ENCODE data around the gene FGFBP2. TPM values are rescaled to one million over a fixed set of nuclear protein-coding genes. Genes with fewer than 3 reads are reported as not detected.

Gene FGFBP2
- total and polyA plus RNA-seq, 2 experiments from 2014 or later: 2.2 to 5.2 TPM

GRCh38 chr4:15934259-15934658 lies 28.7 kb downstream of the FGFBP2 start:
- no peaks in the 10 kb centered on the region for H4K20me1 ChIP-seq (ENCODE audit: insufficient read depth, poor library complexity, severe bottlenecking)
- no peaks in the 10 kb centered on the region for H3K79me2 ChIP-seq
- no peak overlapping the region for H2AFZ ChIP-seq
- H3K9me3 ChIP-seq (ENCODE audit: low read depth): no peaks in the 10 kb centered on the region
- no peak overlapping the region for H3K27ac ChIP-seq
- H3K4me2 ChIP-seq: no peak overlapping the region
- 79% methylated on average over 3 of the region's 3 CpGs for WGBS (ENCODE audit: low lambda C conversion rate, missing lambda C conversion rate)
- H3K4me1 ChIP-seq (ENCODE audit: insufficient read depth): no peaks in the 10 kb centered on the region
- no peaks in the 10 kb centered on the region for H3K36me3 ChIP-seq (replicated peaks; ENCODE audit: insufficient read depth, low read depth)
- peaks cover 5% of the 10 kb centered on the region for H3K27me3 ChIP-seq
- DNase-seq (ENCODE audit: low spot score): no peak
- no peak overlapping the region for H3K4me3 ChIP-seq
- TF ChIP-seq EZH2 (IDR thresholded peaks at IDR 0.05; ENCODE audit: borderline replicate concordance) (no peak), EZH2phosphoT487 (IDR thresholded peaks at IDR 0.05; ENCODE audit: low read depth, severe bottlenecking, unreplicated experiment) (no peak)
- H3K9me2 ChIP-seq (replicated peaks; ENCODE audit: insufficient read depth): no peaks in the 10 kb centered on the region

DNA sequence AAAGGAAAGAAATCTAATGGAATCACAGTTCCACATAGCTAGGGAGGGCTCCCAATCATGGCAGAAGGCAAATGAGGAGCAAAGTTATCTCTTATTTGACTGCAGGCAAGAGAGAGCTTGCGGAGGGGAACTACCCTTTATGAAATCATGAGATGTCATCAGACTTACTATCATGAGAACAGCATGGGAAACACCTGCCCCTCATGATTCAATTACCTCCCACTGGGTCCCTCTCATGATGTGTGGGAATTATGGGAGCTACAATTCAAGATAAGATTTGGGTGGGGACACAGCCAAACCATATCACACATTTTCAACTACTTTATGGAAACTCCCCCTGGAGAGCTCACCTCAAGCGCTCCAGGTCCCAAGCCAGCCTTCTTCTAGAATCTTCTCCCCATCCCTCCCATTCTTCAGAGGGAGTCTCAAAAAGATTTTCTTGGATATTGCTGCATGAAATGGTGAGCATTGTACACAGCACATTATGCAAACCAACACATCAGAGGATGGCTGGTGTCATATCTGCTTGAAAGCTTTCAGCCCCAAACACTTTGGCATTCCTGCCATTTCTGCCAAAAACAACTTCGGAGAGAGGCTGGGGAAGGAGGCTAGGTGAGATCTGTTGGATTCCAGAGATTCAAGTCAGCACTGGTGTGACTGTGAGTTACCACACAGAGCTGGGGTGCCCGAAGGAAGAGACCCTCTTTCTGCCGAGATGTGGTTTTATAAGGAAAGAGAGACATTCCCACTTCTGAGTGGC lies 31.3 kb downstream of the FGFBP2 start:
- no peak for DNase-seq (ENCODE audit: low spot score)
- Histone ChIP-seq H3K36me3 (replicated peaks; ENCODE audit: insufficient read depth, low read depth) (no peaks in the 10 kb centered on the region), H3K27me3 (peaks cover 5% of the 10 kb centered on the region), H3K79me2 (no peaks in the 10 kb centered on the region), H4K20me1 (ENCODE audit: insufficient read depth, poor library complexity, severe bottlenecking) (no peaks in the 10 kb centered on the region), H3K4me1 (ENCODE audit: insufficient read depth) (no peaks in the 10 kb centered on the region), H3K4me3 (no peak overlapping the region), H3K9me3 (ENCODE audit: low read depth) (no peaks in the 10 kb centered on the region), H3K4me2 (no peak overlapping the region), H3K27ac (no peak overlapping the region), H2AFZ (no peak overlapping the region), H3K9me2 (replicated peaks; ENCODE audit: insufficient read depth) (no peaks in the 10 kb centered on the region)
- WGBS (ENCODE audit: low lambda C conversion rate, missing lambda C conversion rate): 93% methylated on average over 5 of the region's 5 CpGs
- no peak for TF ChIP-seq EZH2phosphoT487 (IDR thresholded peaks at IDR 0.05; ENCODE audit: low read depth, severe bottlenecking, unreplicated experiment)
- TF ChIP-seq, protein P1, sequence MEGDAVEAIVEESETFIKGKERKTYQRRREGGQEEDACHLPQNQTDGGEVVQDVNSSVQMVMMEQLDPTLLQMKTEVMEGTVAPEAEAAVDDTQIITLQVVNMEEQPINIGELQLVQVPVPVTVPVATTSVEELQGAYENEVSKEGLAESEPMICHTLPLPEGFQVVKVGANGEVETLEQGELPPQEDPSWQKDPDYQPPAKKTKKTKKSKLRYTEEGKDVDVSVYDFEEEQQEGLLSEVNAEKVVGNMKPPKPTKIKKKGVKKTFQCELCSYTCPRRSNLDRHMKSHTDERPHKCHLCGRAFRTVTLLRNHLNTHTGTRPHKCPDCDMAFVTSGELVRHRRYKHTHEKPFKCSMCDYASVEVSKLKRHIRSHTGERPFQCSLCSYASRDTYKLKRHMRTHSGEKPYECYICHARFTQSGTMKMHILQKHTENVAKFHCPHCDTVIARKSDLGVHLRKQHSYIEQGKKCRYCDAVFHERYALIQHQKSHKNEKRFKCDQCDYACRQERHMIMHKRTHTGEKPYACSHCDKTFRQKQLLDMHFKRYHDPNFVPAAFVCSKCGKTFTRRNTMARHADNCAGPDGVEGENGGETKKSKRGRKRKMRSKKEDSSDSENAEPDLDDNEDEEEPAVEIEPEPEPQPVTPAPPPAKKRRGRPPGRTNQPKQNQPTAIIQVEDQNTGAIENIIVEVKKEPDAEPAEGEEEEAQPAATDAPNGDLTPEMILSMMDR (IDR thresholded peaks at IDR 0.05; ENCODE audit: poor library complexity): no peak
- no peak for TF ChIP-seq EZH2 (IDR thresholded peaks at IDR 0.05; ENCODE audit: borderline replicate concordance)

- Histone ChIP-seq H3K27ac (no peak overlapping the region), H3K36me3 (replicated peaks; ENCODE audit: insufficient read depth, low read depth) (no peaks in the 10 kb centered on the region), H3K79me2 (no peaks in the 10 kb centered on the region), H3K4me3 (no peak overlapping the region), H2AFZ (no peak overlapping the region), H3K4me2 (no peak overlapping the region), H3K9me2 (replicated peaks; ENCODE audit: insufficient read depth) (no peaks in the 10 kb centered on the region), H3K4me1 (ENCODE audit: insufficient read depth) (no peaks in the 10 kb centered on the region), H4K20me1 (ENCODE audit: insufficient read depth, poor library complexity, severe bottlenecking) (no peaks in the 10 kb centered on the region), H3K27me3 (peaks cover 5% of the 10 kb centered on the region), H3K9me3 (ENCODE audit: low read depth) (no peaks in the 10 kb centered on the region)
- 85% methylated on average over 7 of the region's 7 CpGs for WGBS (ENCODE audit: low lambda C conversion rate, missing lambda C conversion rate)
- DNase-seq (ENCODE audit: low spot score): no peak
- TF ChIP-seq, protein P1 (IDR thresholded peaks at IDR 0.05; ENCODE audit: poor library complexity): no peak
- TF ChIP-seq EZH2phosphoT487 (IDR thresholded peaks at IDR 0.05; ENCODE audit: low read depth, severe bottlenecking, unreplicated experiment) (no peak), EZH2 (IDR thresholded peaks at IDR 0.05; ENCODE audit: borderline replicate concordance) (no peak)
Measured at GRCh38 chr4:15930314-15930713, 32.7 kb downstream of the FGFBP2 start.

GRCh38 chr4:15929540-15929939 lies 33.4 kb downstream of the FGFBP2 start:
- Histone ChIP-seq H3K4me1 (ENCODE audit: insufficient read depth) (no peaks in the 10 kb centered on the region), H3K9me3 (ENCODE audit: low read depth) (no peaks in the 10 kb centered on the region), H3K4me2 (no peak overlapping the region), H3K36me3 (replicated peaks; ENCODE audit: insufficient read depth, low read depth) (no peaks in the 10 kb centered on the region), H3K4me3 (no peak overlapping the region), H3K27me3 (peaks cover 5% of the 10 kb centered on the region), H3K79me2 (no peaks in the 10 kb centered on the region), H2AFZ (no peak overlapping the region), H4K20me1 (ENCODE audit: insufficient read depth, poor library complexity, severe bottlenecking) (no peaks in the 10 kb centered on the region), H3K27ac (no peak overlapping the region), H3K9me2 (replicated peaks; ENCODE audit: insufficient read depth) (no peaks in the 10 kb centered on the region)
- DNase-seq (ENCODE audit: low spot score): no peak
- TF ChIP-seq, protein P1 (IDR thresholded peaks at IDR 0.05; ENCODE audit: poor library complexity): no peak
- TF ChIP-seq EZH2phosphoT487 (IDR thresholded peaks at IDR 0.05; ENCODE audit: low read depth, severe bottlenecking, unreplicated experiment): no peak
- TF ChIP-seq EZH2 (IDR thresholded peaks at IDR 0.05; ENCODE audit: borderline replicate concordance): no peak
- 71% methylated on average over 3 of the region's 3 CpGs for WGBS (ENCODE audit: low lambda C conversion rate, missing lambda C conversion rate)

Data from hepatocyte (in vitro differentiated cells).